ENCODE data around the gene FMN2.

The FMN2 gene

GRCh38 chr1:240338837-240339236 is 247.2 kb downstream of the FMN2 start:
- H3K4me3 ChIP-seq (ENCODE audit: low read depth in 1 of 2, low read length in 1 of 2) = no peak overlapping the region
- H3K27ac ChIP-seq = no peak overlapping the region
- no peaks in the 10 kb centered on the region for H3K36me3 ChIP-seq
- H3K9me3 ChIP-seq = no peaks in the 10 kb centered on the region
- no peaks in the 10 kb centered on the region for H3K4me1 ChIP-seq (ENCODE audit: control insufficient read depth in 1 of 2, insufficient read depth in 1 of 2, low read depth in 1 of 2, low read length in 1 of 2)
- TF ChIP-seq CTCF (IDR thresholded peaks at IDR 0.05) = no peak
- H3K27me3 ChIP-seq = no peaks in the 10 kb centered on the region

- H3K9me3 ChIP-seq = no peaks in the 10 kb centered on the region
- H3K27ac ChIP-seq = no peak overlapping the region
- H3K4me3 ChIP-seq (ENCODE audit: low read depth in 1 of 2, low read length in 1 of 2) = no peak overlapping the region
- H3K4me1 ChIP-seq (ENCODE audit: control insufficient read depth in 1 of 2, insufficient read depth in 1 of 2, low read depth in 1 of 2, low read length in 1 of 2) = no peaks in the 10 kb centered on the region
- TF ChIP-seq CTCF (IDR thresholded peaks at IDR 0.05) = no peak
- no peaks in the 10 kb centered on the region for H3K27me3 ChIP-seq
- H3K36me3 ChIP-seq = no peaks in the 10 kb centered on the region
These were observed 249.9 kb downstream of the FMN2 start for GRCh38 chr1:240341365-240342250.

- TF ChIP-seq CTCF (IDR thresholded peaks at IDR 0.05) = no peak
- no peaks in the 10 kb centered on the region for H3K27me3 ChIP-seq
- H3K36me3 ChIP-seq = no peaks in the 10 kb centered on the region
- H3K4me3 ChIP-seq (ENCODE audit: low read depth in 1 of 2, low read length in 1 of 2) = no peak overlapping the region
- no peaks in the 10 kb centered on the region for H3K9me3 ChIP-seq
- H3K27ac ChIP-seq = no peak overlapping the region
- H3K4me1 ChIP-seq (ENCODE audit: control insufficient read depth in 1 of 2, insufficient read depth in 1 of 2, low read depth in 1 of 2, low read length in 1 of 2) = no peaks in the 10 kb centered on the region
These were observed 250.6 kb downstream of the FMN2 start for GRCh38 chr1:240342251-240342625.

- H3K36me3 ChIP-seq = no peaks in the 10 kb centered on the region
- TF ChIP-seq CTCF (IDR thresholded peaks at IDR 0.05) = no peak
- no peak overlapping the region for H3K27ac ChIP-seq
- no peak overlapping the region for H3K4me3 ChIP-seq (ENCODE audit: low read depth in 1 of 2, low read length in 1 of 2)
- no peaks in the 10 kb centered on the region for H3K4me1 ChIP-seq (ENCODE audit: control insufficient read depth in 1 of 2, insufficient read depth in 1 of 2, low read depth in 1 of 2, low read length in 1 of 2)
- H3K27me3 ChIP-seq = no peaks in the 10 kb centered on the region
- no peaks in the 10 kb centered on the region for H3K9me3 ChIP-seq
These were observed 251.4 kb downstream of the FMN2 start for GRCh38 chr1:240343045-240343444.

GRCh38 chr1:240343966-240344365 is 252.3 kb downstream of the FMN2 start:
- no peaks in the 10 kb centered on the region for H3K9me3 ChIP-seq
- H3K36me3 ChIP-seq = no peaks in the 10 kb centered on the region
- H3K27ac ChIP-seq = no peak overlapping the region
- H3K4me1 ChIP-seq (ENCODE audit: control insufficient read depth in 1 of 2, insufficient read depth in 1 of 2, low read depth in 1 of 2, low read length in 1 of 2) = no peaks in the 10 kb centered on the region
- H3K27me3 ChIP-seq = no peaks in the 10 kb centered on the region
- H3K4me3 ChIP-seq (ENCODE audit: low read depth in 1 of 2, low read length in 1 of 2) = no peak overlapping the region
- TF ChIP-seq CTCF (IDR thresholded peaks at IDR 0.05) = no peak
